H1 (cell line): ENCODE data around the gene RBBP5. TPM values are rescaled to one million over a fixed set of nuclear protein-coding genes. Genes with fewer than 3 reads are reported as not detected.

ENCODE experiments used
- RXRA ChIP-seq: IDR thresholded peaks from 2 replicates; pipeline ENCODE4 v1.6.1; 2011; ENCODE audit warnings: low read depth, mild to moderate bottlenecking, low read length, moderate library complexity; ENCODE audit not compliant: insufficient read depth
- SRF ChIP-seq: IDR thresholded peaks from 2 replicates; pipeline ENCODE4 v1.6.1; 2011; ENCODE audit warnings: mild to moderate bottlenecking, low read depth, low read length, moderate library complexity
- polyA plus RNA-seq, 7 experiments: library from polyadenylated mRNA; depleted of rRNA in 3 of 7; stranded (reverse) in 5 of 7; unstranded in 2 of 7; fragments of >200 nt in 5 of 7; fragments of 200-250 nt in 2 of 7; gene quantifications; 1 replicate in 5 of 7; 2 replicates in 1 of 7; 4 replicates in 1 of 7; pipeline versions ENCODE4 v1.2.1 to v1.2.3, GENCODE V29; 2011 to 2013; ENCODE audit warnings: missing spikeins in 2 of 7, mixed read lengths in 2 of 7
- total RNA-seq: library from RNA; stranded (reverse); fragmentation: NEBNext Ultra II Directional; extraction: Animal tissue kit (Norgen Biotek cat#: 25700); gene quantifications from 2 replicates; pipeline ENCODE4 v1.2.1, GENCODE V29; 2021
- TF ChIP-seq, protein P1 (sequence below): fragments of 300-600 bp; sonication (generic); IDR thresholded peaks from 2 replicates; pipeline ENCODE4 v1.7.1; 2012; ENCODE audit warnings: low read length, moderate library complexity, mild to moderate bottlenecking, inconsistent platforms; ENCODE audit not compliant: insufficient replicate concordance

The RBBP5 gene
- total and polyA plus RNA-seq, 2 of the 8 experiments (the other 6 are each of a cell fraction or from before 2014, with no cell fraction given) = 6.7 to 21.5 TPM

DNA sequence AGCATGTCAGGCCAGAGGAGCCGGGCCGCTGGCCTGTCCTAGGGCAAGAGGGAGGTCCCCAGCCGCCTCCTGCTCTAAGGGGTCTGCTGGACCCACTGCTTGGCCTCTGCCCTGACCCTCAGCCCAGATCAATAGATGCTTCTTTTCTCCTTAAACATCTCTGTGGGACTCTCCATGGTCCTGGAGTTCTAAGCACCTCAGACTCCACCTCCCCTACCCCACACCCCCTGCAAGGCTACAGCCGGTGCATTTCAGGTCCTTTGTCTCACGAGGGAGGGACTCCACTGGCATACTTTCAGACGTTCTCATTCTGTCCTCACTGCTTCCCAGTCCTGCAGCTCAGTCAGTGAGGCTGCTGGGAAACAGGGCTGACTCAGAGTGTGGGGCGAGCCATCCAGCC is 67.8 kb downstream of the RBBP5 start (continued):
- TF ChIP-seq, protein P1, sequence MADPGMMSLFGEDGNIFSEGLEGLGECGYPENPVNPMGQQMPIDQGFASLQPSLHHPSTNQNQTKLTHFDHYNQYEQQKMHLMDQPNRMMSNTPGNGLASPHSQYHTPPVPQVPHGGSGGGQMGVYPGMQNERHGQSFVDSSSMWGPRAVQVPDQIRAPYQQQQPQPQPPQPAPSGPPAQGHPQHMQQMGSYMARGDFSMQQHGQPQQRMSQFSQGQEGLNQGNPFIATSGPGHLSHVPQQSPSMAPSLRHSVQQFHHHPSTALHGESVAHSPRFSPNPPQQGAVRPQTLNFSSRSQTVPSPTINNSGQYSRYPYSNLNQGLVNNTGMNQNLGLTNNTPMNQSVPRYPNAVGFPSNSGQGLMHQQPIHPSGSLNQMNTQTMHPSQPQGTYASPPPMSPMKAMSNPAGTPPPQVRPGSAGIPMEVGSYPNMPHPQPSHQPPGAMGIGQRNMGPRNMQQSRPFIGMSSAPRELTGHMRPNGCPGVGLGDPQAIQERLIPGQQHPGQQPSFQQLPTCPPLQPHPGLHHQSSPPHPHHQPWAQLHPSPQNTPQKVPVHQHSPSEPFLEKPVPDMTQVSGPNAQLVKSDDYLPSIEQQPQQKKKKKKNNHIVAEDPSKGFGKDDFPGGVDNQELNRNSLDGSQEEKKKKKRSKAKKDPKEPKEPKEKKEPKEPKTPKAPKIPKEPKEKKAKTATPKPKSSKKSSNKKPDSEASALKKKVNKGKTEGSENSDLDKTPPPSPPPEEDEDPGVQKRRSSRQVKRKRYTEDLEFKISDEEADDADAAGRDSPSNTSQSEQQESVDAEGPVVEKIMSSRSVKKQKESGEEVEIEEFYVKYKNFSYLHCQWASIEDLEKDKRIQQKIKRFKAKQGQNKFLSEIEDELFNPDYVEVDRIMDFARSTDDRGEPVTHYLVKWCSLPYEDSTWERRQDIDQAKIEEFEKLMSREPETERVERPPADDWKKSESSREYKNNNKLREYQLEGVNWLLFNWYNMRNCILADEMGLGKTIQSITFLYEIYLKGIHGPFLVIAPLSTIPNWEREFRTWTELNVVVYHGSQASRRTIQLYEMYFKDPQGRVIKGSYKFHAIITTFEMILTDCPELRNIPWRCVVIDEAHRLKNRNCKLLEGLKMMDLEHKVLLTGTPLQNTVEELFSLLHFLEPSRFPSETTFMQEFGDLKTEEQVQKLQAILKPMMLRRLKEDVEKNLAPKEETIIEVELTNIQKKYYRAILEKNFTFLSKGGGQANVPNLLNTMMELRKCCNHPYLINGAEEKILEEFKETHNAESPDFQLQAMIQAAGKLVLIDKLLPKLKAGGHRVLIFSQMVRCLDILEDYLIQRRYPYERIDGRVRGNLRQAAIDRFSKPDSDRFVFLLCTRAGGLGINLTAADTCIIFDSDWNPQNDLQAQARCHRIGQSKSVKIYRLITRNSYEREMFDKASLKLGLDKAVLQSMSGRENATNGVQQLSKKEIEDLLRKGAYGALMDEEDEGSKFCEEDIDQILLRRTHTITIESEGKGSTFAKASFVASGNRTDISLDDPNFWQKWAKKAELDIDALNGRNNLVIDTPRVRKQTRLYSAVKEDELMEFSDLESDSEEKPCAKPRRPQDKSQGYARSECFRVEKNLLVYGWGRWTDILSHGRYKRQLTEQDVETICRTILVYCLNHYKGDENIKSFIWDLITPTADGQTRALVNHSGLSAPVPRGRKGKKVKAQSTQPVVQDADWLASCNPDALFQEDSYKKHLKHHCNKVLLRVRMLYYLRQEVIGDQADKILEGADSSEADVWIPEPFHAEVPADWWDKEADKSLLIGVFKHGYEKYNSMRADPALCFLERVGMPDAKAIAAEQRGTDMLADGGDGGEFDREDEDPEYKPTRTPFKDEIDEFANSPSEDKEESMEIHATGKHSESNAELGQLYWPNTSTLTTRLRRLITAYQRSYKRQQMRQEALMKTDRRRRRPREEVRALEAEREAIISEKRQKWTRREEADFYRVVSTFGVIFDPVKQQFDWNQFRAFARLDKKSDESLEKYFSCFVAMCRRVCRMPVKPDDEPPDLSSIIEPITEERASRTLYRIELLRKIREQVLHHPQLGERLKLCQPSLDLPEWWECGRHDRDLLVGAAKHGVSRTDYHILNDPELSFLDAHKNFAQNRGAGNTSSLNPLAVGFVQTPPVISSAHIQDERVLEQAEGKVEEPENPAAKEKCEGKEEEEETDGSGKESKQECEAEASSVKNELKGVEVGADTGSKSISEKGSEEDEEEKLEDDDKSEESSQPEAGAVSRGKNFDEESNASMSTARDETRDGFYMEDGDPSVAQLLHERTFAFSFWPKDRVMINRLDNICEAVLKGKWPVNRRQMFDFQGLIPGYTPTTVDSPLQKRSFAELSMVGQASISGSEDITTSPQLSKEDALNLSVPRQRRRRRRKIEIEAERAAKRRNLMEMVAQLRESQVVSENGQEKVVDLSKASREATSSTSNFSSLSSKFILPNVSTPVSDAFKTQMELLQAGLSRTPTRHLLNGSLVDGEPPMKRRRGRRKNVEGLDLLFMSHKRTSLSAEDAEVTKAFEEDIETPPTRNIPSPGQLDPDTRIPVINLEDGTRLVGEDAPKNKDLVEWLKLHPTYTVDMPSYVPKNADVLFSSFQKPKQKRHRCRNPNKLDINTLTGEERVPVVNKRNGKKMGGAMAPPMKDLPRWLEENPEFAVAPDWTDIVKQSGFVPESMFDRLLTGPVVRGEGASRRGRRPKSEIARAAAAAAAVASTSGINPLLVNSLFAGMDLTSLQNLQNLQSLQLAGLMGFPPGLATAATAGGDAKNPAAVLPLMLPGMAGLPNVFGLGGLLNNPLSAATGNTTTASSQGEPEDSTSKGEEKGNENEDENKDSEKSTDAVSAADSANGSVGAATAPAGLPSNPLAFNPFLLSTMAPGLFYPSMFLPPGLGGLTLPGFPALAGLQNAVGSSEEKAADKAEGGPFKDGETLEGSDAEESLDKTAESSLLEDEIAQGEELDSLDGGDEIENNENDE = no peak
- TF ChIP-seq SRF = no peak
- no peak for TF ChIP-seq RXRA
